COLO829 (cell line): ENCODE data around the gene TOR1A.
A peak's percentile ranks its signal among the peaks of the same experiment; 100 is the strongest.

Experiments used
- DNase-seq: peaks from one replicate; pipeline ENCODE4 v3.0.0; 2012; ENCODE audit warnings: low spot score

TOR1A gene

DNA sequence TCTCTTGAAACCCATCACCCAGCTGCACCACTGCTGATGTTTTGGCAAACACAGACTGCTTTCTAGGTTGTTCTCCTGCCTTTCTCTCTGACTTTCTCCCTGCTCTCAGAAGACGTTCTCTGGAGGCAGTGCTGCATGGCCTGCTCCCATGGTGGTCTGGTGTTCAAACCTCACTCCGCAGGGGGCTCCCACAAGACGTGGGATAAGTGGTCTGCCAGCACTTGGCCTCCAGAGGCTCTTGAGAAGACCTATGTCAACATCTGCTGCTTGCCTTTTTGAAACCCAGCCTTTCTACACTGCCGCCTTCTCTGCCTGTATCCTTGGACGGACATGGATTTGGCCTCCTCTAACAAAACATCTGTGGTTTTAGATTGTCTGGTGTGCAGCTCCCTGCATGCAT, 27.9 kb upstream of the TOR1A start:
- DNase-seq: no peak

DNA sequence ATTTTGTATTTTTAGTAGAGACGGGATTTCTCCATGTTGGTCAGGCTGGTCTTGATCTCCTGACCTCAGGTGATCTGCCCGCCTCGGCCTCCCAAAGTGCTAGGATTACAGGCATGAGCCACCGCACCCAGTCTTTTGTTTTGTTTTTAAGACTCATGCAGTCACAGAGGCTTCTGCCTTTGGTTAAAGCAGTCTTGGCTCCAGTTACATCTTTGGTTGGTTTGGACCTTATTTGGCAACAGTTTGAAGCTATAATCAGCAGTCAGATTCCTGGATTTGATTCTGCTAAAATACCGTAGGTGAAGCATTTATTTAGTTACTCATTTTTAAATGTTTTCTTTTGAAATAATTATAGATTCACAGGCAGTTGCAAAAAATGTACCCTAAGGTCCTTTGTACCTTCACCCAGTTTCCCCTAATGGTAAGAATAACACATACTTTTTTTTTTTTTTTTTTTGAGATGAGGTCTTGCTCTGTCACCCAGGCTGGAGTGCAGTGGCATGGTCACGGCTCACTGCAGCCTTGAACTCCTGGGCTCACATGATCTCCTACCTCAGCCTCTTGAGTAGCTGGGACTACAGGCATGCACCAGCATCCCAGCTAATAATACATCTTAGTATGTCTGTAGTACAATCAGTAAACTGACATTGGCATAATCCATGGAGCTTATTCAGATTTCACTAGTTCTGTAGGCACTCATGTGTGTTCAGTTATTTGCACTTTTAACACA, 27.1 kb upstream of the TOR1A start:
- DNase-seq: no peak

DNA sequence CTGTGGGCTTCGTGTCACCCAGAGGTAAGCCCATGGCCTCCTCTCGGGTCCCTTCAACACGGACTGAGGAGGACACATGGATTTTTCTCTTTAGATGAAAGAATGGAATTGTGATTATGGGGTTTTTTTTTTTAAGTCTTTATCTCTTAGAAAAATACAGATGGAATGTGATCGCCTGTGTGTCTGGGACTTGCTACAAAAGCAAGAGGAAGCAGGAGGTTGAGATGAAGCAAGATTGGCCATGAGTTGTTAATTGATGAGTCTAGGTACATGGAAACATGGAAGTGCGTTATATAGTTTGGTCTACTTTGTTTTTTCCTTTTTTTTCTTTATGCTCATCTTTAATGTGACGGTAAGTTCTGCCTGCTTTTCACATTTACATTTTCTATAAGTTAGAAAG, 26.0 kb upstream of the TOR1A start:
- DNase-seq: no peak

DNA sequence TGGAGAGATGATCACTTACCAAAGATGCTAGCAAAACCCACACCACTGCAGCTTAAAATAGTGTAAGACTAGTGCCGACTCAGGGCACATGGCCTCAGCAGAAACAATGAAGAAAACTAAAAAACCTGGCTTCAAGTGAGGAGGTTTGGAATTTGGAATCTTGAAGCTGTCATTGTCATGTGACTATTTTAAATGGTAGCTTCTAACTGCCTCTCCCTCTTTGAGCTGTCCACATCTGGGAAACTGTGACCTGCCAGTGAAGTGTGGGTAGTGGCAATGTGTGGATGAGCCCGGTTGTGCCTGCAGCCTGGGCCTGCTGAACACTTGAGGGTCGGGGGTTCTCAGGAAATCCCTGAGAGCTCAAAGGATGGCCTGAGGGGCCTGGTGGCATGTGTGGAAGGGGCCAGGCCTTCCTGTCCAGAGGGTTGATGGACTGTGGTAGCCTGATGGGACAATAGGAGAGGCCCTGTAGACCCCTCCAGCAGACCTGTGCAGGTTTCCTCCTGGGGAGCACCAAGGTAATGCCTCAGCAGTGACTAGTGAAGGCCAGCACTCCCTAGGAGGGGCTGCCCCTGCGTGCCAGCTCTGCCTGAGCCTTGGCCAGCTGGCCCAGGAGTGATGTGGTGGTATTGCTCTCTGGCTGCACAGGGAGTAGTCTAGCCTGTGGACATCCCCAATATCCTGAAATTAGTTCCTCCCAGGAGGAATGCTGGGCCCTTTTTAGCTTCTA, 24.9 kb upstream of the TOR1A start:
- no peak for DNase-seq

DNA sequence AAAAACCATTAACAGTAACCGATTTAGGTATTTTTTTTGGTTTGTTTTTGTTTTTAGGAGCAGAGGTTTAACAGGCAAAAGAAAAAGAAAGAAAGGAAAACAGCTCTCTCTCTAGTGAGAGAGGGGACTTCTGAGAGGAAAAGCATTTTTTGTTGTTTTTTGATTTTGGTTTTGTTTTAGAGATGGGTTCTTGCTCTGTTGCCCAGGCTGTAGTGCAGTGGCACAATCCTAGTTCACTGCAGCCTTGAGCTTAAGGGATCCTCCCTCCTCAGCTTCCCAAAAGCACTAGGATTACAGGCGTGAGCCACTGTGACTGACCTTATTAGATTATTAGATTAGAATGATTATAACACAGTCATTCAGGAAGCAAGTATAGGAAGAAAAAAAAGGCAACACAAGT, 21.4 kb upstream of the TOR1A start:
- DNase-seq: no peak

DNA sequence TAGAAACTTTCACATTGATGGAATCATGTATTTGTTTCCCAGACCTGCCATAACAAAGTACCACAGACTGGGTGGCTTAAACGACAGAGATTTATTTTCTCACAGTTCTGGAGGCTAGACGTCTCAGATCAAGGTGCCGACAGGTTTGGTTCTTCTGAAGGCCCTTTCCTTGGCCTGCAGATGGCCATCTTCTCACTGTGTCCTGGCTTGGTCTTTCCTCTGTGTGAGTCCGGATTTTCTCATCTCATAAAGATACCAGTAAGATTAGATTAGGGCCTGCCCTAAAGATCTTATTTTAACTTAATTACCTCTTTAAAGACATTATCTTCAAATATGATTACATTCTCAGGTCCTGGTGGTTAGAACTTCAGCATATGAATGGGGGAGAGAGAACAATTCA, 17.1 kb upstream of the TOR1A start:
- DNase-seq: no peak

DNA sequence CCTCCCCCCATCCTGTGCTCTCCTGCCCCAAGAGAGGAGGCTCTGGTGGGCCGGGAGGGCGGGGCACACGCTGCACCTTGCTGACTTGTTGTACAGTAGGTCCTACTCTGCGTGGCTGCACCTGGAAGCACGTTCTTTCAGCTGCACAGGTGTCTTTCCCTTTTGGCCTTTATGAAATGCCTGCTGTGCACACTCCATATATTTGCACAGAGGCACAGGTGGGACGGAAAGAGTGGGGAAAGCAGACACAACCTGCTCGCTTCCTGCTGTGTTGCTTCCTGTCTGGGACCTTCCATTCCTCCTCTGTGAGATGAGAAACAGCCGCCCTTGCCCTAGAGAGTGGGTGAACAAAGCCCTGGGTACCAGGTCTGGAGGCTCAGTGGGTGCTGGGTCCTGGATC, 16.1 kb upstream of the TOR1A start:
- no peak for DNase-seq

DNA sequence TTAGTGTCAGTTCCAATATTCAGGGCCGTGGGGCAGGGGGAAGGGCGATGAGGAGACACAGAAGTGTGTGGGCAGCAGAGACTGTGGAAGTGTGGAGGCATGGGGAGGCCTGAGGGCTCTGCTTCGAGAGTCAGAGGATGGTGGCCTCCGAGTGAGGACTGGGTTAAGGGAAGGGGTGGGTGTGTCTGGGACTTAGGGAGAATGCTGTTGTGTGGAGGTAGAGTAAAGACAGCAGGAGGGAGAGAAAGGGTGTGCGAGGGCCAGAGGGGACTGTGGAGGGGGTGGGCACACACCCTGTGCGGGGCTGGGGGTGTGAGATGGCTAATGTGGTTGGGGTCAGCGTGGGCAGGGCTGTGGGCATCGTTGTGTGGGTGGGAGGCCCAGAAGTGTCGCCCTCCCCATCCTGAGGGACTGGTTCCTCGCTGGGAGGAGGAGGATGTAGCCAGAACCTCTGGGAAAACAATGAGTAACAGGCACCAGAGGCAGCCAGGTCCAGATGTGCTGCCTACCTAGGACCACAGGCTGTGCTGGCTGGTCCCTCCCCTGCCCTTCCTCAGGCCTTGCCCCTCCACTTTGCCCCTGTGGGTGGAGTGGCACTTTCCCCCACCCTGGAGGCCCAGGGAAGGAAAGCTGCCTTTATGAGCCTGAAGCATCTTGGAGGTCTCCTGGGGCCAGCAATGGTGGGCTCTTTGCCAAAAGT, 15.5 kb upstream of the TOR1A start:
- no peak for DNase-seq

DNA sequence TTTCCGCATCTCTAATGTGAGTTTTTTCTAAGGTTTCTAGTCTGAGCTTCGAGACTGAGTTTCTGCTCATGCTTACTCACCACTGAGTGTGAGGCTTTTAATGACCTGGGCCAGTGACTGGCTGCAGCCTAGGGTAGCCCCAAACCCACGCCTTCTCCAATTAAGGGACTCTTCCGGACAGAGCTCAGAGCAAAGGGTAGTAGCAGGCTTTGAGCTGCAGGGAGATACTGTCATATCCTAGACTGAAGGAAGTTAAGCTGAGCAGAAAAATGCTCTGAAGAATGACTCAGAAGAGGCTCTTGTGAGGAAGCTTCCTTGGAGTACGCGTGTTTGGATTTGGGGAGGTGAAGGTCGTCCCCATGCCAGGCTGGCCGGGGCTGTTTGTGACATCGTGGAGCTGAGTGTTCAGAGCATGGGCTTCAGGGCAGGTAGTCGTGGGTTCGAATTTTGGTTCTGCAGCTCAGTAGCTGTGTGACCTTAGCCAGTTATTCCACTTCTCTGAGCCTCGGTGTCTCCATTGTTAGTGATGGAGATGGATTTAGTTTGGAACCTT, 14.8 kb upstream of the TOR1A start:
- DNase-seq: no peak

DNA sequence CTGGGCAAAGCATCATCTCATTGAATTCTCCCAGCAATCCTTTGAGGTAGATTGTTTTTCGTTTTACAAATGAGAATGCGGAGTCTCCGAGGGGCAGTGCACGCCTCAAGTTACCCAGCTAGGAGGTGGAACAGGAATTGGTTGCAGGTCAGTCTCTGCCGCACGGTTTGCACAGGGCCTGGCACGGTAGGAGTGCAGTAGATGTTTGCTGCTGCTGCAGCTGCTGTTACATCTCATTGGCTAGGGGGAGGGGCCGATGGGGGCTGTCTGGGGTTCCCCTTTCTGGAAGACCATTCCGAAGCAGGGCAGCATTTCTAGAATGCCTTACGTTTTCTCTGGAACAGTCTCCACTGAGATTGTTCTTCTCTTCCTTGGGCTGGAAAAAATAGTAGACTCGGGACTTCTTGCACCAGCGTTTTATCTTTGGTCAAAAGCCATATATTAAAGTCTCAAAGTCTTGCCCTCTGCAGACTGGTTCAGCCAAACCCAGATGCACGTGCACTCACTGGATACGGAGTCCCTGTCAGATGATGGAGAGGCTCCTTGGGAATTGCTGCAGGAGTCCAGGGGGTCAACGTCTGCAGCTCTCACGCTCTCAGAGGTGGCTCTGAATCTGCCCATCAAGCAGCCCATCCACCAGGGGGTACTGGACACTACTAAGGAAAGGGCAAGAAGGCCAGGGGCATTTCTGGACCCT, 12.5 kb upstream of the TOR1A start:
- DNase-seq: no peak

DNA sequence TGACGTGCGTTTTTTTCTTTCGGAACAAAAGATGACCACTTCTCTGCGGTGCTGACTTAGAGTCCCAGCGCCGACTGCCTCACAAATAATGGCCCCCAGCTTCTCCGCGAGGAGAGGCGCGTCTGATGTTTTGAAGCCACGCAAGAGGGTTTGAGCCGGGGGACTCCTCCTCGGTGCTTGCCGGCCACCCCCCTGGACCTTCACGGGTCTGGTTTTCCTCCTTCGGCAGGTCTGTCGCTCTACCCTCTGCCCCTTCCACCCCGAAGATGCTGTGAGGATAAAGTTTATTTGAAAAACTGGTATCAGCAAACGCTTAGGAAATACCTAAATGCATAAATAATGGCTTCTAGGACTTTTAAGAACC, 11.9 kb upstream of the TOR1A start:
- DNase-seq: no peak

DNA sequence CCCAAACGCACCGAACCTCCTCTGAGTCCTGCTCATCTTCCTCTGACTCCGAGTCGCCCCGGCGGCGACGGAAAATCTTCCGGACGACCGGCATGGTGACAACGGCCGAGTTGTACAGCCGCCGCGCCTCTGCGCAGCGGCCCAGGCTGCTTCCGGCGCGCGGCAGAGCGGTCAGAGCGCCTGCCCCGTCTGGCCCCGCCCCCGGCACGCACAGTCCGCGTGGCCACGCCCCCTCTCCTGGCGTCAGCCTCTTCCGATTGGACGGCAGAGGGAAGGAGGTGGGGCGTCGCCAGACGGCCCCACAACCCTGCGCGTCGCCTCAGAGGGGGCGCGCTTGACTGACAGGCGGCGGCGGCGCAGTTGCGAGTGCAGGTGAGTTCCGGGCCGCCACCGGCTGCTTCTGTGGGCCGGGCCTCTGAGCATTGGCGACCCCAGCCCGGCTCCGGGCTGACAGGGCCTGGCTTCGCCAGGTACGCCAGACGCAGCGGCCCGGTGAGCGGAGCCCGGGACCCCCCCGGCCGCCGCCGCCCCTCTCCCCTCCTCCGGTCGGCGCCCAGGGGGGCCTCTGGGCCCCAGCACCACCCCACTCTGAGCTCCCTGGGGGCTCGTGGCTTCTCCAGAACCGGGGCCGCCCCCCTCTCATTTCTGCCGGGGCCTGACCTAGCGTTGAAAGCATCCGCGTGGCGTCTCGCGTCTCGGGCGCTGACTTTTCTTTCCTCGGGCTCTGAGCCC, 11.4 kb upstream of the TOR1A start, which contains the start of the genes C9orf78 and USP20:
Gene C9orf78 (minus strand): TSS at position 148 of the 732 bp plus-strand sequence. CDS start 54 bp downstream, at position 94.
Gene USP20 (plus strand): TSS at position 331 of the 732 bp plus-strand sequence. CDS start 17,098 bp downstream, outside the sequence.
- DNase-seq: peak; percentile 97

DNA sequence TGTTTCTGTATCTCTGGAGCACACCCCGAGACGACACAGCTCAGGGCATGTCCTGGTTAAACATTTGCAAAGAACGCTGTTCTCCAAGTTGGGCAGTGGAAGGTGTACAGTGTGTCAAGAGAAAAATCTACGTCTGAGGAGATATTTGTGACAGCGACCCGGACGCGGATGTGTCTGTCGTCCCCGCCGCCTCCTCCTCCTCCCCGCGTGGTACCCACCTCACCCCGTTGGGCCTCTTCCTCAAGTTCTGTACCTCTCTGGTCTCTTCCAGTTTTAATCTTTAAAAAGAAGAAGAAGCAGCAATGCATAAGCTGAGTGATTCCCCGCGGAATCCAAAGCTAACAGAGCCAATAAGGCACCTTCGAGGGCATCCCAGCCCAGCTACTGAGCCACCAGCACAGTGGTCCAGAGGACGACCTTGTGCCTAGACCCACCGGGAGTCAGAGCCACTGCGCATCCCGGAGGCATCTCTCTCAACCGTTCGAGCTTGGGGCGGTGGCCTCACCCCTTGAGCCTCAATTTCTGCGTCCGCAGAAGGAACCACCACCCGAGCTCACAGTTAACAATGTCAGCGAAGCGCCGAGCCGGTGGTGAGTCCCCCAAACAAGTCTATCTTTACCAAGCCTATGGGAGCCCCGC, 10.7 kb upstream of the TOR1A start:
- DNase-seq: no peak

DNA sequence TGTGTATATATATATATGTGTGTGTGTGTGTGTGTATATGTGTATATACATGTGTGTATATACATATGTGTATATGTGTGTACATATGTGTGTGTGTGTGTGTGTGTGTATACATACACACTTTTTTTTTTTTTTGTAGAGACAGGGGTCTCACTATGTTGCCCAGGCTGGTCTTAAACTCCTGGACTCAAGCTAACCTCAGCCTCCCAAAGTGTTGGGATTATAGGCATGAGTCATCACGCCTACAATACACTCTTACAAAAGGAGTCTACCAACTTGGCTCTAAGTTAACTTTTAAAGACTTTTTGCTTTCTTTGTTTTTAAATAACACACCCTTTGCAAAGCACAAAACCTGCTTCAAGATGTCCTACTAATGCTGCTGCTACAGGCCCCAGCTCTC, 9.0 kb upstream of the TOR1A start:
- no peak for DNase-seq

DNA sequence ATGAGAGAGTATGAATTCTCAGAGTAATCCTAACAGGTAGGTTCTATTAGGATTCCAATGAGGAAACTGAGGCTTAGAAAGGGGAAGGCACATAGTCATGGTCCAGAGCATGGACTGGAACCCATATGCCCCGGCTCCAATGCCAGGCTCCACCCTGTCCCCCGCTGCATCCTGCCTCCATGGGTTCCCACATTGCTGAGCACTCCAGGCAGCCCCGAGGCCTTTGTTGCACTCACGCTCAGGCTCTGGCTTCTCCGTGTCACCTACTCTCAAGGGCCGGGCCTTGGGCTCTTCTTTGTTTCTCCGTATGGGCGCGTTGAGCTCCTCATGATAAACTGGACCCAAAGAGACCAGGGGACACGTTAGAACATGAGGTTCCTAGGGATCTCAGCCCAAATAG, 5.0 kb upstream of the TOR1A start:
- no peak for DNase-seq

DNA sequence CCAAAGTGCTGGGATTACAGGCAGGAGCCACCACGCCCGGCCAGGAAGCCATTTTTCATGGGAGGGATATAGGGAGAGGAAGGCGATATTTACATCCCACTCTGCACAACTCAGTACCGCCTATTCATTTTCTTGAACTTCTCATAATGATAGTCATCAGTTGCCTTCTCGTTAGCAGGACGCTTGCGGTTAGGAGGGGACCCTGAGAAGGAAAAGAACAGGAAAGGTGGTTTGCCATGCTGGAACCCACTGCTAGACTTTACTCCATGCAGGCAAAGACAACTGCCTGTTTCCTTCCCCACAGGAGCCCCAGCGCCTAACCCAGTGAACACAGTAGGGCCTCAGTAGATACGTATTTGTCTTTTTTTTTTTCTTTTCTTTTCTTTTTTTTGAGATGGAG, 4.1 kb upstream of the TOR1A start:
- no peak for DNase-seq

DNA sequence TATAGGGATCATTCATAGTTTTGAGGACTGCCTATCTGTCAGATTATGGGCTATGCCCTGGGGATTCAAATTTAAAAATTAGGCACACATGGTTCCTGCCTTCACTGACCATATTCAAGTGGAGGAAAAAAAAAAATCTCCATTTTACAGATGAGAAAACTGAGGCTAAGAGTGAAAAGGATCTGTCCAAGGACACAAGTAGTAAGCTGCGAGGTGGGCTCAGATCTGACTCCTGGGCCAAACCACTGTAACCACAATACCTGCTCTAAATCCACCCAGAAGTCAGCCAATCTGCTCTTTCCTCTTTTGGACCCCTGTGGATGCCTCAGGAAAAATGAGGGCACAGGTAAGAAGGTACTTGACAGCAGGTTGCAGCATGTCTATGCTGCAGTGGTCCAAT, 2.8 kb upstream of the TOR1A start:
- no peak for DNase-seq

DNA sequence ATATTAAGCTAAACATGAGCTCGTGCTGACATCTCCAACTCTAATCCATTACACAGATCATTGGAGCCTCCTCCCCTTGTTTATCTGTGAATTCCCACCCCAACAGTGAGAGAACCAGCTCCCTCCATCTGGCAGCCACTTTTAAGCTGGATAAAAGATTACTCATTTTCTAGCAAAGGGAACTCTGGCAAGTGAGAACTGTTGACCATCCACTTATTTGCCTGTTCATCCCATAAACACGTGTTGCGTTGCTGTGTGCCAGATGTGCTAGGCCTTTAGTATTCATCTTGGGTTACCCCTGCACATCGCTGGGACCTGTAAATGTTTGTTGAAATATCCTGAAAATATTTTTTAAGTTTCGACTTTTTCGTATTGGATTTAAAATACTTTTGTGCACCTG, 2.4 kb upstream of the TOR1A start:
- DNase-seq: no peak

DNA sequence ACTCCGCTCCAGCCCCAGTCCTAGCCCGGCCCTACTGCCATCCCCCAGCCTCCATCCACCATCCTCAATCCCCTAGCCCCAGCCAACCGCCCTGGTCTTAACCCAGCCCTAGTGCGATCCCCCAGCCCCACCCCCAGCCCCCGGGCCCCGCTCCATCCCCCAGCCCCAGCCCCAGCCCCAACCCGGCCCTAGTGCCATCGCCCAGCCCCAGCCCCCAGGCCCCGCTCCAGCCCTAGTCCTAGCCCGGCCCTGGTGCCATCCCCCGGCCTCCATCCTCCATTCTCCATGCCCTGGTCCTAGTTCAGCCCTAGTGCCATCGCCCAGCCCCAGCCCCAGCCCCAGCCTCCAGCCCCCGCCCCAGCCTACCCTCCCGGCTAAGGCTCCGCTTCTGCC, 398 bp downstream of the TOR1A start:
- no peak for DNase-seq

DNA sequence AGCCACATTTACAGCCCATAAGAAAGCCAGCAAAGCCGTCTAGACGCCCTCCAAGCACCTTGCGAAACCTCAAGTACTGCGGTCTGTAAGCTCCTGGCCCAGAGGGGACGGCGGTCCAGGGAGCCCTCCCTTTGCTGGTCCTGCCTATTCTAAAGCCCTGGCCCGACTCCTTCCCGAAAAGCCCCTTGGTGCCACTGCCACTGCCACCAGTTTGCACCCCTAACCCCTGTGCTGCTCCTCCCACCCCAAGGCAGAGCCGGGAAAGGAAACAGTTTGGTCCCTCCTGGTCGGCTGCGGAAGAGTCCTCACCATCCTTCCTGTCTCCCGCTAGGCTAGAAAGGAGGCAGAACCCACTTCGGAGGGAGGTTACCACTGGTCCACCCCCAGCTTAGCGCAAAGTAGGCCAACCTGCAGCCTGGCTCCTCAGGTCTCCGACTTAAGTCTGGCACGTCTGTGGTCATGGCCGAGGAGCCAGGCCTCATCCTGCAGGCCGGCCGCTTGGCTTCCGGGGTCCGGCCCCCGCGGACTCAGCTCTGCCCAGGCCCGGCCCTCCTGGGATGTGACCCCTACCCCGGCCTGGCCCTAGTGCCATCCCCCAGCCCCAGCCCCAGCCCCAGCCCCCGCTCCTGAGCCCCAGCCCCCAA, 916 bp downstream of the TOR1A start:
- DNase-seq: no peak
